Stimulated activated CD8-positive, alpha-beta memory T cell treated with anti-CD3 and anti-CD28 coated beads, Interleukin-2, amount 100 ng/mL, for 1 hour (primary cell): ENCODE measurements around the gene CD59.
"Not testable (repeated sequence)": the region's sequence is repeated elsewhere in the genome, so short reads cannot be mapped to it uniquely, and the experiment has no call there.

Source experiments
- DNase-seq, 2 donors: peaks; one replicate each; pipeline ENCODE4 v3.0.0-alpha.2; 2020; ENCODE audit warnings: low read depth in 2 of 2

CD59 gene

GRCh38 chr11:33713151-33713855 lies 22.9 kb downstream of the CD59 start:
- DNase-seq: no peak

GRCh38 chr11:33712436-33712835 lies 23.8 kb downstream of the CD59 start:
- no peak for DNase-seq

GRCh38 chr11:33709466-33709865 lies 26.8 kb downstream of the CD59 start:
- no peak for DNase-seq

- DNase-seq: no peak
Measured at GRCh38 chr11:33708985-33709384, 27.2 kb downstream of the CD59 start.

GRCh38 chr11:33707831-33708230 lies 28.4 kb downstream of the CD59 start:
- DNase-seq: not testable (repeated sequence)

- DNase-seq: no peak
Measured at GRCh38 chr11:33706966-33707365, 29.3 kb downstream of the CD59 start.

- no peak for DNase-seq
Measured at GRCh38 chr11:33706546-33706945, 29.7 kb downstream of the CD59 start.

GRCh38 chr11:33704240-33705002 lies 31.8 kb downstream of the CD59 start:
- no peak for DNase-seq

GRCh38 chr11:33703788-33704187 lies 32.4 kb downstream of the CD59 start:
- DNase-seq: no peak

- no peak for DNase-seq
Measured at GRCh38 chr11:33703234-33703633, 33.0 kb downstream of the CD59 start.

GRCh38 chr11:33701302-33702230 lies 34.7 kb downstream of the CD59 start:
- no peak for DNase-seq

- peak; percentile 84 to 94 for DNase-seq
Measured at GRCh38 chr11:33700502-33701271, 35.5 kb downstream of the CD59 start, which contains the start of gene C11orf91. TSS of gene C11orf91 (minus strand) at chr11:33700826. CDS start at chr11:33700740, 86 bp downstream.

GRCh38 chr11:33700063-33700501 lies 36.1 kb downstream of the CD59 start:
- DNase-seq: no peak

GRCh38 chr11:33699515-33700062 lies 36.6 kb downstream of the CD59 start:
- DNase-seq: no peak

GRCh38 chr11:33698921-33699320 lies 37.3 kb downstream of the CD59 start:
- no peak for DNase-seq

GRCh38 chr11:33697997-33698396 lies 38.2 kb downstream of the CD59 start:
- DNase-seq: no peak

- DNase-seq: no peak
Measured at GRCh38 chr11:33696931-33697638, 39.1 kb downstream of the CD59 start.

GRCh38 chr11:33696411-33696810 lies 39.8 kb downstream of the CD59 start:
- DNase-seq: no peak

GRCh38 chr11:33695051-33695566 lies 41.1 kb downstream of the CD59 start:
- no peak for DNase-seq
